Measurements from ENCODE around the gene UNCX. TPM values are rescaled to one million over a fixed set of nuclear protein-coding genes. Genes with fewer than 3 reads are reported as not detected.
"Not testable (repeated sequence)": the region's sequence is repeated elsewhere in the genome, so short reads cannot be mapped to it uniquely, and the experiment has no call there.

The UNCX gene
- total and polyA plus RNA-seq, 11 donors = not detected

DNA sequence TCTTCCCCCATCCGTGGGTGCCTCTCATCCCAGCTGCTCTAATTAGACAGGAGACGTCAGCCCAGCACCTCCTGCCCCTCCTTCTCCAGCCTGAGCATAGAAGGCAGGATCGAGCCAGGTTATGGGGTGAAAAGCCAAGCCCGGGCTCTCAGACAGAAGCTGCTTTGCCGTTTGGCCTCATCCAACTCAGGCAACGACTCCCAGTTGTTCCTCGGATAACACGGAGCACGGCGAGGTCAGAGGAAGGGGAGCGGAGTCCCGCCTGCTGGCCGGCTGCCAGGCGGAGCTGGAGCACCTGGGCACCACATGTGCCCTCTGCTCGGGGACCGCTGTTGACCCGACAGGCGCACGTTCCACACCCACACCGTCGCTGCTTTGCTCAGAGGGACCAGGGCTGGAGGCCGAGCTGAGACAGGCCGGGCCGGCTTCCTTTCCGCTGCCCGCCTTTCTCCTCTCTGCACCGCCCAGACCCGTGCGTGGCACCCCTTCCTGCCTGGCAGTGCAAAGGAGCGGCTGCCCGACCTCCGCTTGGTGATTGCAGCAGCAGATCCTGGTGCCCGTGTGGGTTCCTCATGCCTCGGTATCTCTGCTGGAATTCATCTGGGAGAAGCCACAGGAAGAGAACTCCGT is 21.6 kb upstream of the UNCX start:
- H3K27ac ChIP-seq = no peak overlapping the region
- H3K4me3 ChIP-seq = peak overlapping the region in 1 of 12 donors; percentile 15
- no peak for TF ChIP-seq POLR2A (IDR thresholded peaks at IDR 0.05)
- no peak for TF ChIP-seq CTCF (IDR thresholded peaks at IDR 0.05)
- WGBS, 4 donors = 16 to 40% (median 35%) methylated on average over 7 to 35 of the region's 35 CpGs
- H3K9me3 ChIP-seq = no peaks in the 10 kb centered on the region
- ATAC-seq (peak in 1 of 4 donors; percentile 41), DNase-seq (no peak)
- H3K27me3 ChIP-seq = peaks cover 12 to 87% (median 33%) of the 10 kb centered on the region in 9 donors
- intact Hi-C loops (cut with DNase I) = no loop called here
- peaks cover 0 to 13% (median 9%) of the 10 kb centered on the region in 12 donors for H3K4me1 ChIP-seq
- no peaks in the 10 kb centered on the region for H3K36me3 ChIP-seq

DNA sequence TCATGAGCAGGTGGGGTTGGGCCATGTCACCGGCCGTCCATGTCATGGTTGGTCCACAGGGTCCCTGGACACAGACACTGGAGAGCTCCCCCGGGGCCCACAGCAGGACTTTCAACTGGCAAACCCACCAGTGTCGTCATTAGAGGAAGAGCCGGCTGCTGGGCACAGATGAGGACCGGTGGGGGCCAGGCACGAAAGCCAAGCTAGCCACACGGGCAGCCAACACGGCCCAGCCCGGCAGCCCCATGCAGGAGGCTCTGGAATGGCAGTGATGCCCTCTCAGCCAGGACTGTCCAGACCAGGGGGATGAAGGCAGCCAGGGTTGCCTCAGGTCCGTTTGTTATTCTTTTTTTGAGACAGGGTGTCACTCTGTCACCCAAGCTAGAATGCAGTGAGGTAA is 21.1 kb upstream of the UNCX start:
- Histone ChIP-seq H3K27ac (no peak overlapping the region), H3K9me3 (no peaks in the 10 kb centered on the region), H3K27me3 (peaks cover 12 to 87% (median 37%) of the 10 kb centered on the region in 9 donors), H3K4me3 (no peak overlapping the region), H3K4me1 (peaks cover 0 to 13% (median 9%) of the 10 kb centered on the region in 12 donors), H3K36me3 (no peaks in the 10 kb centered on the region)
- TF ChIP-seq CTCF (IDR thresholded peaks at IDR 0.05) (no peak), POLR2A (IDR thresholded peaks at IDR 0.05) (no peak)
- ATAC-seq (peak in 1 of 4 donors; percentile 20), DNase-seq (no peak)
- 73 to 86% (median 80%) methylated on average over 3 to 11 of the region's 11 CpGs for WGBS, 4 donors
- intact Hi-C loops (cut with DNase I) = no loop called here

DNA sequence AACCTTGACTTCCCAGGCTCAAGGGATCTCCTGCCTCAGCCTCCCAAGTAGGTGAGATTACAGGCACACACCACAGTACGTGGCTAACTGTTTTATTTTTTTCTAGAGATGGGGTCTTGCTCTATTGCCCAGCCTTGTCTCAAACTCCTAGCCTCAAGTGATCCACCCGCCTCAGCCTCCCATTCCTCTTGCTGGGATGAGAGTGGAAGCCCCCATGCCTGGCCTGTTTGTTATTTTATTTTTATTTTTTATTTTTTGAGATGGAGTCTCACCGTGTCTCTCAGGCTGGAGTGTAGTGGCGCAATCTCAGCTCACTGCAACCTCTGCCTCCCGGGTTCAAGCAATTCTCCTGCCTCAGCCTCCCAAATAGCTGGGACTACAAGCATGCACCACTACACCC is 20.6 kb upstream of the UNCX start:
- Histone ChIP-seq H3K4me1 (peaks cover 0 to 13% (median 9%) of the 10 kb centered on the region in 12 donors), H3K27me3 (peaks cover 12 to 87% (median 37%) of the 10 kb centered on the region in 9 donors)
- H3K36me3 ChIP-seq; DNase-seq; ATAC-seq; H3K9me3 ChIP-seq; H3K27ac ChIP-seq; H3K4me3 ChIP-seq; intact Hi-C loops (cut with DNase I): not testable (repeated sequence)
- WGBS, 4 donors = 88 to 90% (median 88%) methylated on average over 5 of the region's 5 CpGs

- Histone ChIP-seq H3K4me1 (peaks cover 0 to 13% (median 9%) of the 10 kb centered on the region in 12 donors), H3K27ac (no peak overlapping the region), H3K36me3 (no peaks in the 10 kb centered on the region), H3K27me3 (peaks cover 12 to 85% (median 44%) of the 10 kb centered on the region in 9 donors), H3K9me3 (no peaks in the 10 kb centered on the region), H3K4me3 (no peak overlapping the region)
- DNase-seq = no peak
- 65 to 77% (median 72%) methylated on average over 14 to 18 of the region's 18 CpGs for WGBS, 4 donors
- no peak for TF ChIP-seq CTCF (IDR thresholded peaks at IDR 0.05)
- no peak for TF ChIP-seq POLR2A (IDR thresholded peaks at IDR 0.05)
- intact Hi-C loops (cut with DNase I) = no loop called here
- no peak for ATAC-seq
These were observed 18.2 kb upstream of the UNCX start for GRCh38 chr7:1214516-1214915.

Data from heart left ventricle (tissue), 16 donors.